OCI-LY1 (cell line): ENCODE measurements around the gene GNAO1.

ENCODE experiments used
- EZH2 ChIP-seq: fragments of 200-600 bp; sonication (generic), shearing (Covaris generic); IDR thresholded peaks from 2 replicates; pipeline ENCODE4 v1.8.0; 2017; ENCODE audit warnings: borderline replicate concordance, mixed run types, mild to moderate bottlenecking, antibody characterized with exemption, low read length, moderate library complexity, mixed read lengths
- TF ChIP-seq, protein P1 (sequence below): fragments of 200-600 bp; sonication (generic), shearing (Covaris generic); IDR thresholded peaks from 2 replicates; pipeline ENCODE4 v1.5.1; 2017; ENCODE audit warnings: mild to moderate bottlenecking, antibody characterized with exemption, low read length, moderate library complexity, mixed read lengths

DNA sequence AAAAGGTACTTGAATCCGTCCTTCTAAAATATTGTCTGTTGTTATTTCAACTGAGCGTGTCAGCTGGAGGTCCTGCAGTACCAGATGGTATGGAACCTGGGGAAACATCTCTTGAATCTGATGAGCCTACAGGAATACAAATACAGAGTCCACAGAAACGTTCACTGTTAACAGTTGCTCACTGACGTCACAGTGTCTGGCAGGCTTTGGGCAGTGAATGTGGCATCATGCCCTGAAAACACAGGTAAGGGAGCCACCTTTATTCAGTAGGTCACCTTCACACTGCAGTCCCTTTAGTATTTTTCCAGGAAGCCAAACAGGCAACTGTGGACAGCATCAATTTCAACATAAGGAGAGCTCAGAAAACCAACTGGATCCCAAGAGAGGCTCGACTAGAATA, 177.9 kb downstream of the GNAO1 start:
- TF ChIP-seq, protein P1, sequence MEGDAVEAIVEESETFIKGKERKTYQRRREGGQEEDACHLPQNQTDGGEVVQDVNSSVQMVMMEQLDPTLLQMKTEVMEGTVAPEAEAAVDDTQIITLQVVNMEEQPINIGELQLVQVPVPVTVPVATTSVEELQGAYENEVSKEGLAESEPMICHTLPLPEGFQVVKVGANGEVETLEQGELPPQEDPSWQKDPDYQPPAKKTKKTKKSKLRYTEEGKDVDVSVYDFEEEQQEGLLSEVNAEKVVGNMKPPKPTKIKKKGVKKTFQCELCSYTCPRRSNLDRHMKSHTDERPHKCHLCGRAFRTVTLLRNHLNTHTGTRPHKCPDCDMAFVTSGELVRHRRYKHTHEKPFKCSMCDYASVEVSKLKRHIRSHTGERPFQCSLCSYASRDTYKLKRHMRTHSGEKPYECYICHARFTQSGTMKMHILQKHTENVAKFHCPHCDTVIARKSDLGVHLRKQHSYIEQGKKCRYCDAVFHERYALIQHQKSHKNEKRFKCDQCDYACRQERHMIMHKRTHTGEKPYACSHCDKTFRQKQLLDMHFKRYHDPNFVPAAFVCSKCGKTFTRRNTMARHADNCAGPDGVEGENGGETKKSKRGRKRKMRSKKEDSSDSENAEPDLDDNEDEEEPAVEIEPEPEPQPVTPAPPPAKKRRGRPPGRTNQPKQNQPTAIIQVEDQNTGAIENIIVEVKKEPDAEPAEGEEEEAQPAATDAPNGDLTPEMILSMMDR = no peak
- TF ChIP-seq EZH2 = no peak
